GM12892 (cell line): ENCODE results near the gene SGPL1.

Source experiments
- POLR2A ChIP-seq: IDR thresholded peaks from 2 replicates; pipeline ENCODE4 v1.6.1; 2011; ENCODE audit warnings: low read depth, low read length, control low read depth
- POLR2AphosphoS5 ChIP-seq: IDR thresholded peaks from 2 replicates; pipeline ENCODE4 v1.6.1; 2011; ENCODE audit warnings: low read depth, low read length, control low read depth

DNA sequence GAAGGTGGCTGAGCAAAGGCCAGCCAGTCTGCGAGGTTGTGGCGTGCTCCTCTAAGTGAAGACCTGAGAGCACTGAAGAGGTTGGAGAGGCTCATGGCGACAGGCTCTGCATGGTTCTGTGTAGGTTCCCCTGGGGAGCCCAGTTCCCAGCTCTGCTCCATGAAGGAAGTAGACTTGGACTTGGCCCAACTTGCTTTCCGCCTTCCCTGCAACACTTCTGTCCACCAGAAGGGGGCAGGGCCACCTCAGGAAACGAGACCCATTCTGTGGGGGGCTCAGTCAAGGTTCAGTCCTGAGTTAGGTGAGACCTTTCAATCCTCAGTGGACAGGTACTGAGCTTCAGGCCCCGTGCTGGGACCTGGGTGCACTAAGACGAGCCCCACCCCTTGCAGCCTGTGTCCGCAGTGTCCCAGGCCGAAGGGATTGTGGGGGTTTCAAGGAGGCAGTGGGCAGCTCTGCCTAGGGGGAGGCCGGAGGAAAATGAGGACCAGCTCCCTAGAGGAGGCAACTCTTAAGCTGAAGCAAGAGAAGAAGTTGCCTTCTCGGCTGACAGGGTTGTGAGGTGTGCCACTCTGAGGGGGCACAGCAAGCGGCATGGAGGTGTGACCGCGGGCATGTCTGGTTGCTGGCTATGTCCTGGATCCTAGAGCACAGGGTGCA is 87.6 kb downstream of the SGPL1 start:
- TF ChIP-seq POLR2AphosphoS5 (no peak), POLR2A (no peak)
